ENCODE results near the gene HDAC4. TPM values are rescaled to one million over a fixed set of nuclear protein-coding genes. Genes with fewer than 3 reads are reported as not detected.

Gene HDAC4
- total and polyA plus RNA-seq, 8 donors = 1.7 to 98.8 (median 24.5) TPM

GRCh38 chr2:239341840-239342239 lies 59.0 kb downstream of the HDAC4 start:
- H3K4me3 ChIP-seq = no peak overlapping the region
- no peak for DNase-seq
- WGBS, 5 donors = 88 to 98% (median 90%) methylated on average over 2 of the region's 2 CpGs
- H3K36me3 ChIP-seq = no peaks in the 10 kb centered on the region
- TF ChIP-seq CTCF (IDR thresholded peaks at IDR 0.05) (no peak), POLR2AphosphoS5 (IDR thresholded peaks at IDR 0.05) (no peak)
- H3K27me3 ChIP-seq = no peaks in the 10 kb centered on the region
- peak overlapping the region in 1 of 5 donors; percentile 56 for H3K27ac ChIP-seq
- H3K9me3 ChIP-seq = peaks cover 0 to 4% (median 0%) of the 10 kb centered on the region in 4 donors
- intact Hi-C loops (cut with DNase I; ENCODE audit: low total_unique reads) = no loop called here
- peaks cover 0 to 43% (median 17%) of the 10 kb centered on the region in 4 donors for H3K4me1 ChIP-seq

DNA sequence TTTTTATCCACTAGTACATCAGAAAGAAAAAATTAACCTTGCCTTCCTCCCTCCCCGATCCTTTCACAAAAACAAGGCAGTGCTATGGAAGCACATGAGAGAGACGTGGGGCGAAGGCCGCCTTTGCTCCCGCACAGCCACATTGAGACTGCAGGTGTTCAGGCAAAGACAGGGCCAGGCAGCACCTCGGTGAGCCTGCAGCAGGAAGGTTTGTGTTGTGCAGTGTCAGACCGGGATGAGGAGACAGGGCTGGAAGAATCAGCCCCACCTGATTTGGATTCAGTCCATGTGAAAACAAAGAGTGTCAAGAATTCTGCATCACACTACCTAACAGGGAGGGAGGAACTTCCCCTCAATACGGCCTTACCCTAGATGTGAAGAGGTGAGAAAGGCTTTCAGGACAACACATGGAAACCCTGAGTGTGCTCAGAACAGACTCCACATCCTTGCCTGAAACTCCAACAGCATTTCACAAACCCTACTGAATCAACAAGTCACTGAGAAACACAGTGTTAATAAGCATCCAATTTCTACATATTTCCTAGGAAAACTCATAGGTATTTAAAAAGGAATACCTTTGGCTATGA lies 59.6 kb downstream of the HDAC4 start:
- Histone ChIP-seq H3K27me3 (no peaks in the 10 kb centered on the region), H3K4me1 (peaks cover 0 to 44% (median 17%) of the 10 kb centered on the region in 4 donors)

DNA sequence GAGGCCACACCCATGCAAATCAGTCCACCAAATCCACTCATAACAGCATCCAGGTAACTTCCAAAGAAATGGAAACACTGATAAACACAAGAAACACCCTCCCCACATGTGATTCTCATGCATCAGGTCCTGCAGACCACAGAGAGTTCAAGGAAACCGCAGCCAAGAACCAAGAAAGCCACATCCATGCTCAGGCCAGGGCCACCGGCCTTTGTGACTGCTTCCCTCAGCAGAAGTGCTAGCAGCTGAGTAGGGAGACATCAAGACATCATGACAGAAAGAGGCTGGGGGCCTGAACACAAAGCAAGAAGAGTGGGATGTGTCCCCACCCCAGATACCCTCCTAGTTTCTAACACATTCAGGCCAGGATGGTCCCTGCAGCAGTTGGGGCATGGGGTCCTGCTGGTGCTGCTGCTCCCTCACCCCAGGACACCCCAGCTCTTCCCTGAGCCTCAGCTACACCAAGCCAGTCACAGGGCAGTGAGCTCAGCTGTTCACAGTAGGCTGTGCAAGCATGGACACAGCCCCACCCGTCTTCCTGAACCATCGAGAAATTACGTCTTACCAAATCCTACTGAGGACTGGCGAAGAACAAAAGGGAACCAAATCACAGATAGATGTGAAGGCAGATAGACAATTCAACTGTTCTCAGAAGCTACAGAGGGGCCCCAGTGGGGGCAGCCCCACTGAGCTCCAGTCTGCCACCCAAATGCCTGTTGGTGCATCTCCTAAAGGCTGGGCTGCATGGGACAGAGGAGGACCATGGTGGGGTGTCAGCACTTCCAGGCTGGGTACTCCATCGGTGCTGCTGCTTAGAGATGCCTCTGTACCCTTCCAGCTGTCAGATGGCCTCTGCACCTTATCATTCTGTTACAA lies 60.9 kb downstream of the HDAC4 start:
- H3K9me3 ChIP-seq = peaks cover 0 to 4% (median 0%) of the 10 kb centered on the region in 4 donors
- H3K4me1 ChIP-seq = peaks cover 0 to 35% (median 15%) of the 10 kb centered on the region in 4 donors
- no peaks in the 10 kb centered on the region for H3K36me3 ChIP-seq
- peak overlapping the region in 1 of 5 donors; percentile 48 for H3K27ac ChIP-seq
- intact Hi-C loops (cut with DNase I; ENCODE audit: low total_unique reads) = no loop called here
- 78 to 93% (median 84%) methylated on average over 7 of the region's 7 CpGs for WGBS, 5 donors
- H3K27me3 ChIP-seq = no peaks in the 10 kb centered on the region
- TF ChIP-seq POLR2AphosphoS5 (IDR thresholded peaks at IDR 0.05) (no peak), POLR2A (IDR thresholded peaks at IDR 0.05) (no peak), EP300 (IDR thresholded peaks at IDR 0.05) (no peak), CTCF (IDR thresholded peaks at IDR 0.05) (no peak)
- H3K4me3 ChIP-seq = no peak overlapping the region
- no peak for DNase-seq

More for the DNA sequence above, 59.6 kb downstream of the HDAC4 start:
- WGBS, 5 donors = 72 to 88% (median 82%) methylated on average over 8 of the region's 8 CpGs
- no peaks in the 10 kb centered on the region for H3K36me3 ChIP-seq
- no peak for DNase-seq
- peaks cover 0 to 4% (median 0%) of the 10 kb centered on the region in 4 donors for H3K9me3 ChIP-seq
- intact Hi-C loops (cut with DNase I; ENCODE audit: low total_unique reads) = no loop called here
- H3K27ac ChIP-seq = peak overlapping the region in 1 of 5 donors; percentile 48
- H3K4me3 ChIP-seq = no peak overlapping the region
- TF ChIP-seq CTCF (IDR thresholded peaks at IDR 0.05) = no peak
- no peak for TF ChIP-seq EP300 (IDR thresholded peaks at IDR 0.05)
- TF ChIP-seq POLR2A (IDR thresholded peaks at IDR 0.05) = no peak
- TF ChIP-seq POLR2AphosphoS5 (IDR thresholded peaks at IDR 0.05) = no peak

DNA sequence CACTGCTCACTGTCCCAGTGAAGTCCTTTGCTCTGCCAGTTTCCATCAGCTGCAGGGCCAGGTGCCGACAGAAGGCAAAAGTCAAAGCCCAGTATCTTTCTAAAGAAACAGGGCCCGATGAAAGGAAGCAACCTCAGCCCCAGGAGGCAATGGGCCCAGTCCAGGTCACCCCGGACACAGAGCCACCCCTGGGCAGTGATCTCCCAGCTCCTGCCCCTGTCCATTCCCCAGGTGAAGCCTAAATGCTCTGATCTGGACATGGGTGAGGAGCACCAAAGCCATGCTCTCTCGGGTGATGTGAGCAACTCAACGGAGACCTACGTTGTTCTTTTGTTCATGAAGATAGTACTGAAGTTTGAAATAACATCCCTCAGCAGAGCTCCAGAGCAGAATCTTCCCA lies 61.6 kb downstream of the HDAC4 start:
- peaks cover 0 to 4% (median 0%) of the 10 kb centered on the region in 4 donors for H3K9me3 ChIP-seq
- DNase-seq = no peak
- H3K4me1 ChIP-seq = peaks cover 0 to 33% (median 14%) of the 10 kb centered on the region in 4 donors
- no peaks in the 10 kb centered on the region for H3K36me3 ChIP-seq
- WGBS, 5 donors = 85 to 98% (median 88%) methylated on average over 4 to 6 of the region's 6 CpGs
- H3K4me3 ChIP-seq = no peak overlapping the region
- intact Hi-C loops (cut with DNase I; ENCODE audit: low total_unique reads) = no loop called here
- peak overlapping the region in 1 of 5 donors; percentile 48 for H3K27ac ChIP-seq
- no peak for TF ChIP-seq POLR2A (IDR thresholded peaks at IDR 0.05)
- TF ChIP-seq EP300 (IDR thresholded peaks at IDR 0.05) = no peak
- TF ChIP-seq CTCF (IDR thresholded peaks at IDR 0.05) = no peak
- no peak for TF ChIP-seq POLR2AphosphoS5 (IDR thresholded peaks at IDR 0.05)
- no peaks in the 10 kb centered on the region for H3K27me3 ChIP-seq

Data from stomach (tissue), 9 donors.